ENCODE data around the gene MVB12B. TPM values are rescaled to one million over a fixed set of nuclear protein-coding genes. Genes with fewer than 3 reads are reported as not detected.
"Not testable (repeated sequence)": the region's sequence is repeated elsewhere in the genome, so short reads cannot be mapped to it uniquely, and the experiment has no call there.

Gene MVB12B
- total and polyA plus RNA-seq, 8 donors = 19.9 to 25.3 (median 22.8) TPM

- intact Hi-C loops (cut with DNase I) = no loop called here
- no peaks in the 10 kb centered on the region for H3K4me1 ChIP-seq
- no peak overlapping the region for H3K27ac ChIP-seq
- H3K27me3 ChIP-seq = peaks cover 0 to 6% of the 10 kb centered on the region in 2 donors
- ATAC-seq (no peak), DNase-seq (no peak)
- no peak overlapping the region for H3K4me3 ChIP-seq
- no peaks in the 10 kb centered on the region for H3K9me3 ChIP-seq
- TF ChIP-seq, protein P1, sequence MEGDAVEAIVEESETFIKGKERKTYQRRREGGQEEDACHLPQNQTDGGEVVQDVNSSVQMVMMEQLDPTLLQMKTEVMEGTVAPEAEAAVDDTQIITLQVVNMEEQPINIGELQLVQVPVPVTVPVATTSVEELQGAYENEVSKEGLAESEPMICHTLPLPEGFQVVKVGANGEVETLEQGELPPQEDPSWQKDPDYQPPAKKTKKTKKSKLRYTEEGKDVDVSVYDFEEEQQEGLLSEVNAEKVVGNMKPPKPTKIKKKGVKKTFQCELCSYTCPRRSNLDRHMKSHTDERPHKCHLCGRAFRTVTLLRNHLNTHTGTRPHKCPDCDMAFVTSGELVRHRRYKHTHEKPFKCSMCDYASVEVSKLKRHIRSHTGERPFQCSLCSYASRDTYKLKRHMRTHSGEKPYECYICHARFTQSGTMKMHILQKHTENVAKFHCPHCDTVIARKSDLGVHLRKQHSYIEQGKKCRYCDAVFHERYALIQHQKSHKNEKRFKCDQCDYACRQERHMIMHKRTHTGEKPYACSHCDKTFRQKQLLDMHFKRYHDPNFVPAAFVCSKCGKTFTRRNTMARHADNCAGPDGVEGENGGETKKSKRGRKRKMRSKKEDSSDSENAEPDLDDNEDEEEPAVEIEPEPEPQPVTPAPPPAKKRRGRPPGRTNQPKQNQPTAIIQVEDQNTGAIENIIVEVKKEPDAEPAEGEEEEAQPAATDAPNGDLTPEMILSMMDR (IDR thresholded peaks at IDR 0.05) = no peak
- H3K36me3 ChIP-seq = no peaks in the 10 kb centered on the region
Observed at GRCh38 chr9:126548312-126548711, 221.7 kb downstream of the MVB12B start.

DNA sequence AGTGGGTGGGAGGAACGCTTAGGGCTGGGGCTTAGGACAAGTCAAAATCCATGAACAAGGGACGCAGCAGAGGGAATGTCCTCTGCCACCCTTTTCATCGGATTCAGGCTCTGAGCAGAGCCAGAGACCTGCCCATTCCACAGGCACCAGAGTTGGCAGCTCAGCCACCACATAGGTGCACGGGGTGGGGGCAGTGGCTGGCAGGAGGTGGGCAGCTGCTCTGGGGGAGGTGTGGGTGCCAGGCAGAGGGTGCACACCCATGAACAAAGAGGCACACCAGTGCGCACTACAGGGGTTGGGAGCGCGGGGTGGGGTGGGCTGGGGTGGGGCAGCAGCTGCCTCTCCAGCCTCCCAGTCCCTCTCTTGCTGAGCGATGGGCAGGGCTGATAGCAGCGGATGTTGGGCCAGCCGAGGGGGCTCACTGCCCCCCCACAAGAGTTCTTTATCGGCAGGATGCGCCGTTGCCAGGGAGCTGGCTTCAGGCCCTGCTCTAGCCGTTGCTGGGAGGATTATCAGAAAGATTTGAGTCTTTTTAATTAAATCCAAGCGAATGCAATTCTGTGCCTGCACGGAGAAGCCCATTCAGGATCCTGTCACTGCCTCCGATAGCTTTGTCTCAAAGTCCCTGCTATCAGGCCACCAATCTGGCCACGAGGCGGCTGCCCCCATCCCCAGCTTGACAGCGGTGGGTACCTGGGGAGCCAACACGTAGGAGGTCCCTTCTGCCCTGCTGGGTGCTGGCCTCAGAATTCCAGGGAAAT lies 222.8 kb downstream of the MVB12B start:
- no peaks in the 10 kb centered on the region for H3K9me3 ChIP-seq
- H3K27ac ChIP-seq = no peak overlapping the region
- intact Hi-C loops (cut with DNase I) = loop anchor here in 1 of 2 donors (10.0 kb wide), 1 partner anchor 45 kb away; no protein-coding TSS in a partner anchor
- H3K27me3 ChIP-seq = peaks cover 0 to 6% of the 10 kb centered on the region in 2 donors
- ATAC-seq (no peak), DNase-seq (no peak)
- TF ChIP-seq, protein P1 (IDR thresholded peaks at IDR 0.05) = no peak
- no peaks in the 10 kb centered on the region for H3K36me3 ChIP-seq
- no peak overlapping the region for H3K4me3 ChIP-seq
- no peaks in the 10 kb centered on the region for H3K4me1 ChIP-seq

- DNase-seq (no peak), ATAC-seq (no peak)
- H3K4me3 ChIP-seq = no peak overlapping the region
- peaks cover 0 to 6% of the 10 kb centered on the region in 2 donors for H3K27me3 ChIP-seq
- TF ChIP-seq, protein P1 (IDR thresholded peaks at IDR 0.05) = no peak
- intact Hi-C loops (cut with DNase I) = loop anchor here in 1 of 2 donors (10.0 kb wide), 1 partner anchor 46 kb away; no protein-coding TSS in a partner anchor
- no peaks in the 10 kb centered on the region for H3K4me1 ChIP-seq
- no peaks in the 10 kb centered on the region for H3K36me3 ChIP-seq
- H3K27ac ChIP-seq = no peak overlapping the region
- H3K9me3 ChIP-seq = no peaks in the 10 kb centered on the region
Observed at GRCh38 chr9:126550891-126551351, 224.3 kb downstream of the MVB12B start.

DNA sequence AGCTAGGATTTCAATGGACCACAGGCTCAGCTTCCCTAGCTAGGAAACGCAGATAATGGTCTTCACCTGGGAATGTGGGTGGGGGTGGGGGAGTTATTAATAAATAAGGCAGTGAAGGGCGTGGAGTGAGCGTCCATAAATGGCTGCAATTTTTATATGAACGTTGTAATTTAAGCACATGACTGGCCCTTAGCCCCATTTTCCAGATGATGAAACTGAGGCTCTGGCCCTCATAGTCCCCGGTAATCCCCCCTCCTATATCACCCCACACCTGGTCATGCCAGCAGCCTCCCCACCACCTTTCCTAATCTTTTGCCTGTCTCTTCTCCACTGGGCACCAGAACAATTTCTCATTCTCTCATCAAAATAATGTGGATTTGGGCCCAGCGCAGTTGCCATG lies 225.2 kb downstream of the MVB12B start:
- H3K27me3 ChIP-seq = peaks cover 0 to 6% of the 10 kb centered on the region in 2 donors
- TF ChIP-seq, protein P1 (IDR thresholded peaks at IDR 0.05) = no peak
- H3K4me1 ChIP-seq = no peaks in the 10 kb centered on the region
- no peaks in the 10 kb centered on the region for H3K36me3 ChIP-seq
- H3K4me3 ChIP-seq = no peak overlapping the region
- no peak overlapping the region for H3K27ac ChIP-seq
- DNase-seq (no peak), ATAC-seq (no peak)
- intact Hi-C loops (cut with DNase I) = loop anchor here in 1 of 2 donors (10.0 kb wide), 1 partner anchor 47 kb away; no protein-coding TSS in a partner anchor
- H3K9me3 ChIP-seq = no peaks in the 10 kb centered on the region

DNA sequence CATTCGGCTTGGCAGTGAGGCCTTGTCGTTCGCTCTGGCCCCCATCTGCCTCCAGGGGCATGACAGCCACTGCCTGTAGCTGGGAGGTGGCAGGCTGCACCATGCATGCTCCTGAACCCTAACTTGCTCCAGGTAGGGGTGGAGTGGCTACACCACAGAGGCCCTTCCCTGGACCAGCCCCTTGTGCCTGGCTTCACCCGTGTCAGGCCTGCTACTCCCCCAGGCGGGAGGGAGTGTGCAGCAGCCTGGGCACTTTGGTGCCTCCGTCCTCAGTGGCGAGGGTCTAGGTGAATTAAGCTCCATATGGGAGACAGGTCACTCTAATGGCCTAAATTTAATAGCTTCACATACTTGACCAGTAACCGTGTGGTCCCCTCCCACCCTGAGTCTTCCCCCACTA lies 227.7 kb downstream of the MVB12B start:
- no peak overlapping the region for H3K4me3 ChIP-seq
- intact Hi-C loops (cut with DNase I) = loop anchor here in 1 of 2 donors (10.0 kb wide), 1 partner anchor 49 kb away; no protein-coding TSS in a partner anchor
- TF ChIP-seq, protein P1 (IDR thresholded peaks at IDR 0.05) = no peak

DNA sequence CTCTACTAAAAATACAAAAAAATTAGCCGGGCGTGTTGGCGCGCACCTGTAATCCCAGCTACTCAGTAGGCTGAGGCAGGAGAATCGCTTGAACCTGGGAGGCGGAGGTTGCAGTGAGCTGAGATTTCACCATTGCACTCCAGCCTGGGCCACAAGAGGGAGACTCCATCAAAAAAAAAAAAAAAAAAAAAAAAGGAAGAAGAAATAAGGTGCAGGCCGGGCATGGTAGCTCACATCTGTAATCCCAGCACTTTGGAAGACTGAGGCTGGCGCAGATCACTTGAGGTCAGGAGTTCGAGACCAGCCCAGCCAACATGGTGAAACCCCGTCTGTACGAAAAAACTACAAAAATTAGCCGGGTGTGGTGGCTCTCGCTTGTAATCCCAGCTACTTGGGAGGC lies 228.8 kb downstream of the MVB12B start:
- not testable (repeated sequence) for H3K27me3 ChIP-seq, H3K9me3 ChIP-seq, ATAC-seq, H3K36me3 ChIP-seq, H3K4me3 ChIP-seq, H3K4me1 ChIP-seq, H3K27ac ChIP-seq, DNase-seq
- intact Hi-C loops (cut with DNase I) = loop anchor here in 1 of 2 donors (10.0 kb wide), 1 partner anchor 51 kb away; no protein-coding TSS in a partner anchor

More for the DNA sequence above, 227.7 kb downstream of the MVB12B start:
- no peaks in the 10 kb centered on the region for H3K36me3 ChIP-seq
- DNase-seq (no peak), ATAC-seq (no peak)
- peaks cover 0 to 12% of the 10 kb centered on the region in 2 donors for H3K27me3 ChIP-seq
- no peak overlapping the region for H3K27ac ChIP-seq
- H3K9me3 ChIP-seq = no peaks in the 10 kb centered on the region
- H3K4me1 ChIP-seq = no peaks in the 10 kb centered on the region

Measured in left lung (tissue), 10 donors.